GM12801 (cell line): ENCODE data around the gene SFPQ.

Source experiments
- TF ChIP-seq, protein P1 (sequence below): IDR thresholded peaks from one replicate; pipeline ENCODE4 v1.5.1; 2011; ENCODE audit warnings: control low read depth; ENCODE audit not compliant: insufficient read length; ENCODE audit errors: extremely low read depth

Gene SFPQ, protein sequence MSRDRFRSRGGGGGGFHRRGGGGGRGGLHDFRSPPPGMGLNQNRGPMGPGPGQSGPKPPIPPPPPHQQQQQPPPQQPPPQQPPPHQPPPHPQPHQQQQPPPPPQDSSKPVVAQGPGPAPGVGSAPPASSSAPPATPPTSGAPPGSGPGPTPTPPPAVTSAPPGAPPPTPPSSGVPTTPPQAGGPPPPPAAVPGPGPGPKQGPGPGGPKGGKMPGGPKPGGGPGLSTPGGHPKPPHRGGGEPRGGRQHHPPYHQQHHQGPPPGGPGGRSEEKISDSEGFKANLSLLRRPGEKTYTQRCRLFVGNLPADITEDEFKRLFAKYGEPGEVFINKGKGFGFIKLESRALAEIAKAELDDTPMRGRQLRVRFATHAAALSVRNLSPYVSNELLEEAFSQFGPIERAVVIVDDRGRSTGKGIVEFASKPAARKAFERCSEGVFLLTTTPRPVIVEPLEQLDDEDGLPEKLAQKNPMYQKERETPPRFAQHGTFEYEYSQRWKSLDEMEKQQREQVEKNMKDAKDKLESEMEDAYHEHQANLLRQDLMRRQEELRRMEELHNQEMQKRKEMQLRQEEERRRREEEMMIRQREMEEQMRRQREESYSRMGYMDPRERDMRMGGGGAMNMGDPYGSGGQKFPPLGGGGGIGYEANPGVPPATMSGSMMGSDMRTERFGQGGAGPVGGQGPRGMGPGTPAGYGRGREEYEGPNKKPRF

DNA sequence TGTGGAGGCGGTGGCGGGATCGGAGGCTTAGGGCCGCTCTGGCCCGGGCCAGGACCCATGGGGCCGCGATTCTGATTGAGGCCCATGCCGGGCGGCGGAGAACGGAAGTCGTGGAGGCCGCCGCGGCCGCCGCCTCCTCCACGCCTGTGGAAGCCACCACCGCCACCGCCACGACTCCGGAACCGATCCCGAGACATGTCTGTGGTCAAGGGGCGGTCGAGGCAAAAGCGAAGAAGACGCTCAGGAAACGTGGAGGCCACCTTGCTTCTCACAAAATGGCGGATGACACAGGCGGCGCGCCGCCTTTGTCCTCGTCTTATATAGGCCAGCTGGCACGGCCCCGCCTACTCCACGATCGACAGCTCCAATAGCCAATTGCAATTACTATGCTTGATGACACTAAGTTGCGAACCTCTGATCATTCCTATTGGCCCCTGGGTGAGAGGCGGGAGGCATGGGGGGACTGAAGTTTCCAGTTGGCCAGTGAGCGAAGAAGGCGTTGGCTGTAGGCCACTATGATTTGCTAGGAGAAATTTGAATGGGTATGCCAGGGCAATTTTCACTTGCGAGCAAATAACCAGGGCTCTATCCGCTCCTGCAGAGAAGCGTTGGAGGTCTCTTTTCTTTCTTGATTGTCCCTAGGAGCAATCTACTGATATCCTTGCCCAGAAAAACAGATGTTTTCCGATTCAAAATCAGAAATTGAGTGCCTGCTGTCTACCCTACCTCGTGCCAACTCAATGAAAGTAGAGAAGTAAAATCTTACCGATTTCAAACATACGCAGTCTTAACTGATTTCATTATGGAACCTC lies at the start of gene SFPQ:
Gene SFPQ (minus strand): TSS at position 293 of the 812 bp plus-strand sequence. CDS start 96 bp downstream, at position 197.
- TF ChIP-seq, protein P1, sequence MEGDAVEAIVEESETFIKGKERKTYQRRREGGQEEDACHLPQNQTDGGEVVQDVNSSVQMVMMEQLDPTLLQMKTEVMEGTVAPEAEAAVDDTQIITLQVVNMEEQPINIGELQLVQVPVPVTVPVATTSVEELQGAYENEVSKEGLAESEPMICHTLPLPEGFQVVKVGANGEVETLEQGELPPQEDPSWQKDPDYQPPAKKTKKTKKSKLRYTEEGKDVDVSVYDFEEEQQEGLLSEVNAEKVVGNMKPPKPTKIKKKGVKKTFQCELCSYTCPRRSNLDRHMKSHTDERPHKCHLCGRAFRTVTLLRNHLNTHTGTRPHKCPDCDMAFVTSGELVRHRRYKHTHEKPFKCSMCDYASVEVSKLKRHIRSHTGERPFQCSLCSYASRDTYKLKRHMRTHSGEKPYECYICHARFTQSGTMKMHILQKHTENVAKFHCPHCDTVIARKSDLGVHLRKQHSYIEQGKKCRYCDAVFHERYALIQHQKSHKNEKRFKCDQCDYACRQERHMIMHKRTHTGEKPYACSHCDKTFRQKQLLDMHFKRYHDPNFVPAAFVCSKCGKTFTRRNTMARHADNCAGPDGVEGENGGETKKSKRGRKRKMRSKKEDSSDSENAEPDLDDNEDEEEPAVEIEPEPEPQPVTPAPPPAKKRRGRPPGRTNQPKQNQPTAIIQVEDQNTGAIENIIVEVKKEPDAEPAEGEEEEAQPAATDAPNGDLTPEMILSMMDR = no peak

DNA sequence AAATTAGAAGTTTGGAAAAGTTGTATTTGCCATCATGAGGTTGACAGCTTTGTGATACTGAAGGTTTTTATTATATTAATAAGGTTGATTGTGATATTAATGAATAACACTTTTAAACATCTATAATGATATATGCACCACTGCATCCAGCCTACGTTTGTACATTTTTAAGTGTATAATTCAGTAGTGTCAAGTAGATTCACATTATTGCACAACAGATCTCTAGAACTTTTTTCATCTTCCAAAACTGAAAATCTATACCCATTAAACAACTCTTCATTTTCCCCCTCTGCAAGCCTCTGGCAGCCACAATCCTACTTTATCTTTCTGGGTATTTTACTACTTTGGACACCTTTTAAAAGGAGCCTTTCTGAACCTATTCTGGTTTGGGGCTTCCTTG lies 38.3 kb upstream of the SFPQ start:
- TF ChIP-seq, protein P1 = no peak

DNA sequence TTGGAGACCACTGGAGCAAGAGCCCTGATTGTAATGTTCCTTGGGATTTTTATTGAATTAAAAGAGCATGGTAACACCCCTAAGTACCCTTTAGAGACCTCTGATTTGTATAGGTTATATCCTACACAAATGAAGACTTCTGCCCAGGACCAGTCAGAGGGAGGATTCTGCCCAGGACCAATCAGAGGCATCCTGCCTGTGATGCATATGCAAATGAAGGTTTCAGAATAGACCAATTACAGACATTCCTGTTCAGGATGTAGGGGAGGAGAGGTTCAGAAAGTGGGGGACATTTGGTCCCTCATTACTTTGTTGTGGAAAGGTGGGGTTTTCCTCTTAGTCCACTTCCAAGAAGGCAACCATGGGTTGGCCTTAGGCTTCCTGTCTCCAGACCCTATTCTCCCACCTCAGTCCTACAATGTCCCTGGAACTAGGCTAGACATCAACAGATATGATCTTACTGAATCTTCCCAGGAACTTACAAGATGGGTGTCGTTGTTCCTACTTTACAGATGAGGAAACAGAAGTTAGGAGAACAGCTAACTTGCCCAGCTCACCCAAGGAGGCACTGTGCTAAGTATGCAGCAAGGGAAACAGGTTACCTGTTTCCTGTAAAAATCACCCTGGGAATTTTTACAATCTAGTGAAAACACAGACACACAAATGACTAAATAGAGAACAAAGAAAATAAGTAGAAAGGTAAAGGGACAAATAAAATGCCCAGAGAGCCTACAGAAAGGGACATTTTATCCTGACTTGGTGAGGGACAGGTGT lies 36.8 kb upstream of the SFPQ start:
- TF ChIP-seq, protein P1 = no peak

DNA sequence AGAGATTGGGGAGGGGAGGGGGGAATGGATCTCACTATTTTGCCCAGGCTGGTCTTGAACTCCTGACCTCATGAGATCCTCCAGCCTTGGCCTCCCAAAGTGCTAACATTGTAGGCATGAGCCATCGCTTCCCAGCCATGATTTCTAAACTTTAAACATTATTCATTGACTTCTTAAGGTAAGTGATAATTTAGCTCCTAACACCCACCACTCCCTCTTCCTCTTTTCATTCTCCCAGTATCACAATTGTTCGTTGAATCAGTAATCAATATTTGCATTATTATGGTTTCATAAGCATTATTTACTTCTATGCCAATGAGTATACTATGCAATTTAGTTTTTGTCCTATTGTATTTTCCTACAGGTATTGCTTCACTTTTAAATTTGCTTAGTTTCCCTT lies 33.6 kb upstream of the SFPQ start:
- TF ChIP-seq, protein P1 = no peak

DNA sequence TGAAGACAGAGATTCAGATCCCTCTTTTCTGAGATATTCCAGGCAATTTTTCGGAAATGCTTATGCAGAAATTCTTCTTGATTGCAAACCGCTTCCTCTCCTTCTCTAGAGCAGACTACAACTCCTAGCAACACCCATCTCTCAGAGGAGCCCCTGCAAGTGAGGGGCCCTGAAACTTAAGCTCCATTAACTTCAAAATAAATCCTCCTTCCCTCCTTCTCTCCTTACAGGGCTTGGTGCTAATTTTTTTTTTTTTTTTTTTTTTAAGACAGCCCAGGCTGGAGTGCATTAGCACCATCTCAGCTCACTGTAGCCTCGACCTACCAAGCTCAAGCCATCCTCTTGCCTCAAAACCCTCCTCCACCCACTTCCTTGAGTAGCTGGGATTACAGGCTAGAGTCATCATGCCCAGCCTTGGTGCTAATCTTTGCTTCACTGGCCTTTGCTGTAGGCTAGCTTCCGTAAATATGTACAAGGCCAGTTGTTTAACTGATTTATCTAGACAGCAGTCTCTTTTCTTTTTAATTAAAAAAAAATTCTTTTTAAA lies 30.2 kb upstream of the SFPQ start:
- TF ChIP-seq, protein P1 = no peak

DNA sequence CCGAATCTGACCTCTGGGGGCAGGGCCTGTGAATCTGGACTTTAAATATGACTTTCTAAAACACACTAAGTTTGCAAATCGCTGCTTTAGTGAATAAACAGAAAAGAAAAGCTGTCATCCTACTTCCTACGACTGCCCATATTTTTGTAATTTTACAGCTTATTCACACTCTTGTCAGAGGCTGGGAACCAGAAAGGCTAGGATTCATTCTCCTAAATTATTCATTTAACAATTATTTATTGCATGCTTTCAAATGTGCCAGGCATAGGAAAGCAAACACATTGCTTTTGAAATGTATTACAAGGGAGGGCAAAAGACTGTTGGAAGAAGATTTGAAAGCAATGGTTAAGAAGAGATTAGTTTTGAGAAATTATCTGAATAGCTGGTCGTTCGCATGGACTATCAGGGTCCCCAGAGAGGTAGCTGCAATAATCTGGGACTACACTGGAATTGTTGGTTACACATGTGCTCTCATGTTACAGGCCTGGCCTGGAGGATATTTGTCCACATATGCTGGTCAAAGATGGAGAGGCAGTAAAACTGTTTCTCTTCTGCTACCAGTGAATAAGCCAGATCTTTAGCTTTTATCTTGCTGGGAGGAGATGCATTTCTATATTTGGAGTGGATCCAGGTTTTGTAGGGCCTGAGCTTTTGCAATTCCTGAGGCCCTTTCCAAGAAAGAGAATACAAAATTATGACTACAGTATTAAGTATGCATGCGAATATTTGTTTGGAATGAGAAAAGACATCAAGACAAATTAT lies 29.6 kb upstream of the SFPQ start:
- TF ChIP-seq, protein P1 = no peak
